GM12878 (cell line): Measurements from ENCODE around the gene NAA38. TPM values are rescaled to one million over a fixed set of nuclear protein-coding genes. Genes with fewer than 3 reads are reported as not detected.

Experiments
- ATAC-seq: fragments of 200-7000 bp; cut with Tn5 transposase; 3 replicates; pipeline ENCODE4 v1.9.1; 2020; ENCODE audit warnings: mild to moderate bottlenecking, moderate library complexity
- BruUV-seq: library from RNA; stranded (reverse); fragments of 400-500 nt; replicated peaks from 2 replicates; lab custom pipeline; 2021; lab: Mats Ljungman, UMichigan
- CTCF ChIA-PET: fragments of 300-600 bp; sonication (Branson Sonifier 250); formaldehyde crosslinking; extraction: SDS; loops from one replicate; lab custom pipeline; 2021; ENCODE audit warnings: inconsistent platforms; lab: Yijun Ruan, JAX
- POLR2A ChIA-PET: fragments of 350-600 bp; formaldehyde crosslinking; extraction: SDS; loops from one replicate; lab custom pipeline; 2021; ENCODE audit warnings: inconsistent platforms; lab: Charles Lee
- RAD21 ChIA-PET: fragments of 300-600 bp; sonication (Branson Sonifier 250); formaldehyde crosslinking; loops from one replicate; lab custom pipeline; 2023; ENCODE audit warnings: antibody characterized with exemption; ENCODE audit not compliant: unreplicated experiment; lab: Charles Lee
- SMC1A ChIA-PET: fragments of 300-600 bp; sonication (Branson Sonifier 250); formaldehyde crosslinking; loops from one replicate; lab custom pipeline; 2023; ENCODE audit not compliant: unreplicated experiment, uncharacterized antibody; lab: Charles Lee
- DNase-seq: peaks from one replicate; pipeline ENCODE4 v3.0.0-alpha.2; 2011; ENCODE audit warnings: low read depth, low spot score
- FAIRE-seq: peaks from 3 replicates; lab custom pipeline; 2011; peaks lifted over from hg19 to GRCh38; lab: Jason Lieb, UNC
- H2AFZ ChIP-seq: 2 replicates; pipeline ENCODE4 v1.6.0; 2011; ENCODE audit warnings: low read depth, low read length, control low read depth; ENCODE audit not compliant: control insufficient read depth
- H3K27ac ChIP-seq: 2 replicates; pipeline ENCODE4 v1.5.1; 2011; ENCODE audit warnings: control low read depth; ENCODE audit not compliant: control insufficient read depth, insufficient read depth
- H3K27me3 ChIP-seq, 2 experiments: replicated peaks in 1 of 2; 2 replicates each; pipeline versions ENCODE4 v1.6.0 to v1.6.1; 2011; ENCODE audit warnings: low read length in 1 of 2; ENCODE audit not compliant: control insufficient read depth in 2 of 2, insufficient read depth in 2 of 2
- H3K36me3 ChIP-seq, 2 experiments: 2 replicates each; pipeline ENCODE4 v1.5.1; 2011; ENCODE audit warnings: low read length in 1 of 2; ENCODE audit not compliant: control insufficient read depth in 2 of 2, insufficient read depth in 2 of 2
- H3K4me1 ChIP-seq: 2 replicates; pipeline ENCODE4 v1.6.1; 2011; ENCODE audit warnings: mild to moderate bottlenecking, low read length, moderate library complexity, mixed read lengths; ENCODE audit not compliant: control insufficient read depth, insufficient read depth
- H3K4me2 ChIP-seq: 2 replicates; pipeline ENCODE4 v1.6.0; 2011; ENCODE audit warnings: control low read depth; ENCODE audit not compliant: control insufficient read depth, insufficient read depth
- H3K4me3 ChIP-seq: fragments of 200-600 bp; sonication (generic); 2 replicates; pipeline ENCODE4 v1.5.1; 2016
- H3K79me2 ChIP-seq: 2 replicates; pipeline ENCODE4 v1.6.0; 2011; ENCODE audit warnings: low read length; ENCODE audit not compliant: control insufficient read depth, insufficient read depth
- H3K9ac ChIP-seq: 2 replicates; pipeline ENCODE4 v1.8.0; 2011; ENCODE audit warnings: low read length, control low read depth, mixed read lengths; ENCODE audit not compliant: control insufficient read depth, insufficient read depth
- H3K9me3 ChIP-seq: replicated peaks from 3 replicates; pipeline ENCODE4 v1.5.1; 2011; ENCODE audit warnings: mild to moderate bottlenecking, low read length; ENCODE audit not compliant: control insufficient read depth, insufficient read depth
- H4K20me1 ChIP-seq: 2 replicates; pipeline ENCODE4 v1.6.0; 2011; ENCODE audit not compliant: control insufficient read depth, insufficient read depth
- ATF7 ChIP-seq: fragments of 450-650 bp; IDR thresholded peaks from 2 replicates; pipeline ENCODE4 v1.6.1; 2016; ENCODE audit warnings: low read depth, mild to moderate bottlenecking
- DPF2 ChIP-seq: fragments of 450-650 bp; IDR thresholded peaks from 2 replicates; pipeline ENCODE4 v1.6.1; 2017; ENCODE audit warnings: mild to moderate bottlenecking
- HDAC2 ChIP-seq: fragments of 200-600 bp; sonication (generic); IDR thresholded peaks from 2 replicates; pipeline ENCODE4 v1.6.1; 2017
- HDAC6 ChIP-seq: fragments of 200-600 bp; sonication (generic); IDR thresholded peaks from one replicate; pipeline ENCODE4 v1.8.0; 2017; ENCODE audit warnings: antibody characterized with exemption; ENCODE audit not compliant: unreplicated experiment
- HDGF ChIP-seq: fragments of 450-650 bp; IDR thresholded peaks from 2 replicates; pipeline ENCODE4 v1.6.1; 2016; ENCODE audit warnings: antibody characterized with exemption
- KLF5 ChIP-seq: fragments of 450-650 bp; IDR thresholded peaks from 2 replicates; pipeline ENCODE4 v1.6.1; 2014; ENCODE audit warnings: mild to moderate bottlenecking; ENCODE audit not compliant: partially characterized antibody
- PML ChIP-seq: IDR thresholded peaks from 2 replicates; pipeline ENCODE4 v1.6.1; 2012; ENCODE audit warnings: low read length, inconsistent platforms
- POLR2AphosphoS2 ChIP-seq: IDR thresholded peaks from 2 replicates; pipeline ENCODE4 v1.6.1; 2011; ENCODE audit warnings: low read depth, mild to moderate bottlenecking, low read length, improper control_type of control experiment, moderate library complexity
- RFX5 ChIP-seq: IDR thresholded peaks from 2 replicates; pipeline ENCODE4 v1.6.1; 2011; ENCODE audit warnings: low read depth, low read length, improper control_type of control experiment
- SREBF1 ChIP-seq: IDR thresholded peaks from 2 replicates; pipeline ENCODE4 v1.6.1; 2012; ENCODE audit warnings: mild to moderate bottlenecking, low read length
- SREBF2 ChIP-seq: IDR thresholded peaks from 2 replicates; pipeline ENCODE4 v1.6.1; 2012; ENCODE audit warnings: mild to moderate bottlenecking, low read length
- TCF7 ChIP-seq: IDR thresholded peaks from 2 replicates; pipeline ENCODE4 v1.6.1; 2014; ENCODE audit warnings: antibody characterized with exemption, borderline replicate concordance
- WGBS: methylation state at CpG from one replicate; pipeline ENCODE4 v1.1.6; 2016; ENCODE audit warnings: low lambda C conversion rate; ENCODE audit not compliant: insufficient replicate concordance, insufficient coverage; ENCODE audit errors: missing lambda C conversion rate; 5-methylcytosine and 5-hydroxymethylcytosine counted together
- in situ Hi-C: fragments of 300-500 bp; cut with MboI; formaldehyde crosslinking; loops from 9 replicates; pipeline ENCODE4 v1.14.3; 2018; ENCODE audit warnings: mixed read lengths
- intact Hi-C: fragments of 100-400 bp; cut with micrococcal nuclease; formaldehyde crosslinking; loops from one replicate; pipeline ENCODE4 v1.14.2; 2022; ENCODE audit not compliant: unreplicated experiment
- polyA plus RNA-seq, 11 experiments: library from polyadenylated mRNA; depleted of rRNA in 4 of 11; unstranded in 6 of 11; stranded (reverse) in 5 of 11; fragments of >200 nt; fragmentation: Nextera tagmentation in 4 of 11; fragmentation: Illumina TruSeq in 1 of 11; extraction: Ambion mirVana in 4 of 11; extraction: Trizol in 1 of 11; gene quantifications; 1 replicate in 1 of 11; 2 replicates in 10 of 11; pipeline versions ENCODE4 v1.2.1 to v1.2.3, GENCODE V29; 2011 to 2016; ENCODE audit warnings: inconsistent platforms in 2 of 11, missing spikeins in 2 of 11, low read depth in 1 of 11
- total RNA-seq, 4 experiments: library from RNA; depleted of rRNA in 3 of 4; stranded (reverse); fragments of >200 nt in 3 of 4; fragmentation: Illumina TruSeq in 1 of 4; extraction: Trizol in 1 of 4; gene quantifications; 2 replicates each; pipeline versions ENCODE4 v1.2.1 to v1.2.3, GENCODE V29; 2013 to 2021
- TF ChIP-seq, protein P1 (sequence below): fragments of 450-650 bp; IDR thresholded peaks from 2 replicates; pipeline ENCODE4 v1.6.1; 2014; ENCODE audit warnings: mild to moderate bottlenecking
- TF ChIP-seq, protein P2 (sequence below): IDR thresholded peaks from 2 replicates; pipeline ENCODE4 v1.6.1; 2012; ENCODE audit warnings: improper control_type of control experiment, low read depth, low read length; ENCODE audit not compliant: insufficient replicate concordance

The NAA38 gene
- total and polyA plus RNA-seq, 10 of the 15 experiments (the other 5 are each of a cell fraction or from before 2014, with no cell fraction given): 31.5 to 337 (median 215) TPM

DNA sequence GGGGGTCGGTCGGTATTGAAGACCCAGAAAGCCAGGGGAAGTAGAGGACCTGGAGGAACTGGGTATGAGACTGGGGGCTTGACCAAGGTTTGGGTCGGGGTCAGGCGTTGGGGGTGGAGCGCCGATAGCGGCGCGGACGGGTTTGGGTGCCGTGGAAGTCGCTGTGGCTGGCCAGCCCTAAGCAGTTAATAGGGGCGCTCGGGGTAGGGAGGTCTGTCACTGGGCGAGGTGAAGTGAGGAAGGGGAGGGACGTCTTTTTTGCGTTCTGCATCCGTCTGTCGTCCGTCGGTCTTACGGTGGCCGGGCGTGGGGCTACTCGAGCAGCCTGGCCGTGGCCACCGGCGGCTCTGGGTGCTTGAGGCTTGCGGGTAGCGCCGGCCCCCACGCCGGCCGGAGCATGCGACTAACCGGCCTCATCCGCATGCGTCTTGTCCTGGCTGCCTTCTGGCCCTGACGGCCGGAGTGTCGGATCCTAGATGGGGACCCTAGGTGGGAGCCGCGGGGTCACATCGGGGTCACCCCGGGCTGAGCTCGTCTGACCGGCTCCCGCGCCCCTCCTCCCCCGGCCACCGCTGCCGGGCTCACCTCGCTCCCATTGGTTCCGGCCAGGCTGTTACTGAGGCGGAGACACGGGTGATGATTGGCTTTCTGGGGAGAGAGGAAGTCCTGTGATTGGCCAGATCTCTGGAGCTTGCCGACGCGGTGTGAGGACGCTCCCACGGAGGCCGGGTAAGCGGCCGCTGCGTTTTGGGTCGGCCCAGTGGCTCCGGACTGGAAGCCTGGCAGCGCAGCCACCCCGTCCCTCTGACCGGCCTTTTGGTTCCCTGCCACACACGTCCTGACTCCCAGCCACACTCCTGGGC is 12.8 kb downstream of the NAA38 start:
- SMC1A ChIA-PET: interaction anchor here (0.7 to 1.8 kb wide), 6 partner anchors 10 to 275 kb away, joined by 3 to 22 read pairs (median 4); partner anchors contain the start of gene KDM6B
- TF ChIP-seq TCF7: no peak
- 0 out of 2 replicates have a peak, but pooled peaks have one; percentile 17 for TF ChIP-seq SREBF1
- TF ChIP-seq RFX5: peak; percentile 93
- TF ChIP-seq SREBF2: no peak
- TF ChIP-seq, protein P1, sequence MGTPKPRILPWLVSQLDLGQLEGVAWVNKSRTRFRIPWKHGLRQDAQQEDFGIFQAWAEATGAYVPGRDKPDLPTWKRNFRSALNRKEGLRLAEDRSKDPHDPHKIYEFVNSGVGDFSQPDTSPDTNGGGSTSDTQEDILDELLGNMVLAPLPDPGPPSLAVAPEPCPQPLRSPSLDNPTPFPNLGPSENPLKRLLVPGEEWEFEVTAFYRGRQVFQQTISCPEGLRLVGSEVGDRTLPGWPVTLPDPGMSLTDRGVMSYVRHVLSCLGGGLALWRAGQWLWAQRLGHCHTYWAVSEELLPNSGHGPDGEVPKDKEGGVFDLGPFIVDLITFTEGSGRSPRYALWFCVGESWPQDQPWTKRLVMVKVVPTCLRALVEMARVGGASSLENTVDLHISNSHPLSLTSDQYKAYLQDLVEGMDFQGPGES: peak; percentile 71
- TF ChIP-seq, protein P2, sequence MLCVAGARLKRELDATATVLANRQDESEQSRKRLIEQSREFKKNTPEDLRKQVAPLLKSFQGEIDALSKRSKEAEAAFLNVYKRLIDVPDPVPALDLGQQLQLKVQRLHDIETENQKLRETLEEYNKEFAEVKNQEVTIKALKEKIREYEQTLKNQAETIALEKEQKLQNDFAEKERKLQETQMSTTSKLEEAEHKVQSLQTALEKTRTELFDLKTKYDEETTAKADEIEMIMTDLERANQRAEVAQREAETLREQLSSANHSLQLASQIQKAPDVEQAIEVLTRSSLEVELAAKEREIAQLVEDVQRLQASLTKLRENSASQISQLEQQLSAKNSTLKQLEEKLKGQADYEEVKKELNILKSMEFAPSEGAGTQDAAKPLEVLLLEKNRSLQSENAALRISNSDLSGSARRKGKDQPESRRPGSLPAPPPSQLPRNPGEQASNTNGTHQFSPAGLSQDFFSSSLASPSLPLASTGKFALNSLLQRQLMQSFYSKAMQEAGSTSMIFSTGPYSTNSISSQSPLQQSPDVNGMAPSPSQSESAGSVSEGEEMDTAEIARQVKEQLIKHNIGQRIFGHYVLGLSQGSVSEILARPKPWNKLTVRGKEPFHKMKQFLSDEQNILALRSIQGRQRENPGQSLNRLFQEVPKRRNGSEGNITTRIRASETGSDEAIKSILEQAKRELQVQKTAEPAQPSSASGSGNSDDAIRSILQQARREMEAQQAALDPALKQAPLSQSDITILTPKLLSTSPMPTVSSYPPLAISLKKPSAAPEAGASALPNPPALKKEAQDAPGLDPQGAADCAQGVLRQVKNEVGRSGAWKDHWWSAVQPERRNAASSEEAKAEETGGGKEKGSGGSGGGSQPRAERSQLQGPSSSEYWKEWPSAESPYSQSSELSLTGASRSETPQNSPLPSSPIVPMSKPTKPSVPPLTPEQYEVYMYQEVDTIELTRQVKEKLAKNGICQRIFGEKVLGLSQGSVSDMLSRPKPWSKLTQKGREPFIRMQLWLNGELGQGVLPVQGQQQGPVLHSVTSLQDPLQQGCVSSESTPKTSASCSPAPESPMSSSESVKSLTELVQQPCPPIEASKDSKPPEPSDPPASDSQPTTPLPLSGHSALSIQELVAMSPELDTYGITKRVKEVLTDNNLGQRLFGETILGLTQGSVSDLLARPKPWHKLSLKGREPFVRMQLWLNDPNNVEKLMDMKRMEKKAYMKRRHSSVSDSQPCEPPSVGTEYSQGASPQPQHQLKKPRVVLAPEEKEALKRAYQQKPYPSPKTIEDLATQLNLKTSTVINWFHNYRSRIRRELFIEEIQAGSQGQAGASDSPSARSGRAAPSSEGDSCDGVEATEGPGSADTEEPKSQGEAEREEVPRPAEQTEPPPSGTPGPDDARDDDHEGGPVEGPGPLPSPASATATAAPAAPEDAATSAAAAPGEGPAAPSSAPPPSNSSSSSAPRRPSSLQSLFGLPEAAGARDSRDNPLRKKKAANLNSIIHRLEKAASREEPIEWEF: no peak
- TF ChIP-seq DPF2: peak; percentile 72; the same call in 1 of the 2 replicates
- peak; percentile 39; the same call in 1 of the 2 replicates for TF ChIP-seq POLR2AphosphoS2
- peak; percentile 63 for TF ChIP-seq HDGF
- TF ChIP-seq KLF5: peak; percentile 77
- peak; percentile 59 for TF ChIP-seq HDAC6
- TF ChIP-seq ATF7: peak; percentile 33; the same call in 1 of the 2 replicates
- TF ChIP-seq HDAC2: no peak
- no peak for TF ChIP-seq PML

More for the DNA sequence above, 12.8 kb downstream of the NAA38 start:
- DNase-seq (peak; percentile 68), FAIRE-seq (peak; percentile 95), ATAC-seq (peak; percentile 73)
- ChIA-PET POLR2A (interaction anchor here (0.8 to 4.1 kb wide), 8 partner anchors 10 to 159 kb away, joined by 3 to 49 read pairs (median 3); partner anchors contain the start of genes CYB5D1, KDM6B and NAA38), RAD21 (interaction anchor here (0.6 to 3.7 kb wide), 11 partner anchors 10 to 145 kb away, joined by 3 to 36 read pairs (median 4); partner anchors contain the start of genes KDM6B and NAA38), CTCF (interaction anchor here (0.6 to 5.7 kb wide), 11 partner anchors 10 to 274 kb away, joined by 3 to 57 read pairs (median 5); partner anchors contain the start of genes CYB5D1, KDM6B, NAA38 and TP53)
- intact Hi-C loops (loop anchor here (1.0 kb wide), 1 partner anchor 9 kb away; no protein-coding TSS in a partner anchor), in situ Hi-C loops (no loop called here)
- Histone ChIP-seq H3K4me2 (peak overlapping the region; percentile 100), H3K27me3 (no peaks in the 10 kb centered on the region), H3K27ac (peak overlapping the region; percentile 95), H3K4me1 (peaks cover 26% of the 10 kb centered on the region), H3K9me3 (no peaks in the 10 kb centered on the region), H2AFZ (peak overlapping the region; percentile 51), H3K79me2 (peaks cover 41% of the 10 kb centered on the region), H3K9ac (peak overlapping the region; percentile 96), H3K36me3 (peaks cover 5 to 17% of the 10 kb centered on the region in 2 experiments; a peak in 3 of 4 replicates), H3K4me3 (peak overlapping the region; percentile 92), H4K20me1 (no peaks in the 10 kb centered on the region; the same call in 1 of the 2 replicates)
- WGBS: 1% methylated on average over 63 of the region's 71 CpGs
- BruUV-seq: TSS peak; percentile 73
